GM23338 (cell line): Measurements from ENCODE around the gene L2HGDH. TPM values are rescaled to one million over a fixed set of nuclear protein-coding genes. Genes with fewer than 3 reads are reported as not detected.
A peak's percentile ranks its signal among the peaks of the same experiment; 100 is the strongest.

Experiments
- ATAC-seq: fragments of 200-7000 bp; cut with Tn5 transposase; 3 replicates; pipeline ENCODE4 v1.9.1; 2020
- DNase-seq: peaks from one replicate; pipeline ENCODE4 v3.0.0-alpha.2; 2015; ENCODE audit warnings: low spot score
- H2AFZ ChIP-seq: fragments of 200-600 bp; sonication (generic); 2 replicates; pipeline ENCODE4 v1.8.0; 2016; ENCODE audit warnings: antibody characterized with exemption, mild to moderate bottlenecking, moderate library complexity
- H3F3A ChIP-seq: fragments of 200-600 bp; sonication (generic); replicated peaks from 2 replicates; pipeline ENCODE4 v1.8.0; 2017; ENCODE audit warnings: antibody characterized with exemption, mixed run types, low read depth
- H3K27ac ChIP-seq: fragments of 200-600 bp; sonication (generic); 2 replicates; pipeline ENCODE4 v1.6.1; 2016; ENCODE audit warnings: low read depth
- H3K27me3 ChIP-seq: fragments of 200-600 bp; sonication (generic); 2 replicates; pipeline ENCODE4 v1.8.0; 2016; ENCODE audit warnings: mild to moderate bottlenecking, mixed run types, moderate library complexity; ENCODE audit not compliant: insufficient read depth
- H3K36me3 ChIP-seq: fragments of 200-600 bp; sonication (generic); 2 replicates; pipeline ENCODE4 v1.8.0; 2016; ENCODE audit warnings: mild to moderate bottlenecking; ENCODE audit not compliant: insufficient read depth
- H3K4me1 ChIP-seq: fragments of 200-600 bp; sonication (generic); 2 replicates; pipeline ENCODE4 v1.8.0; 2016; ENCODE audit warnings: mild to moderate bottlenecking, moderate library complexity; ENCODE audit not compliant: insufficient read depth
- H3K4me2 ChIP-seq: fragments of 200-600 bp; sonication (generic); 2 replicates; pipeline ENCODE4 v1.7.1; 2017; ENCODE audit warnings: mixed run types
- H3K4me3 ChIP-seq: fragments of 200-600 bp; sonication (generic); 2 replicates; pipeline ENCODE4 v1.6.1; 2016; ENCODE audit warnings: mixed run types
- H3K79me2 ChIP-seq: fragments of 200-600 bp; sonication (generic); replicated peaks from 2 replicates; pipeline ENCODE4 v1.8.0; 2017; ENCODE audit warnings: mild to moderate bottlenecking; ENCODE audit not compliant: insufficient read depth
- H3K9me2 ChIP-seq: fragments of 200-600 bp; sonication (generic); 2 replicates; pipeline ENCODE4 v1.8.0; 2017; ENCODE audit not compliant: insufficient read depth
- H4K20me1 ChIP-seq: fragments of 200-600 bp; sonication (generic); replicated peaks from 2 replicates; pipeline ENCODE4 v1.8.0; 2017; ENCODE audit warnings: mild to moderate bottlenecking; ENCODE audit not compliant: insufficient read depth
- H3K27ac Mint-ChIP-seq: 2 replicates; pipeline ENCODE4 v1.8.0; 2020; ENCODE audit warnings: inconsistent platforms, mild to moderate bottlenecking, moderate library complexity, mixed read lengths
- H3K27me3 Mint-ChIP-seq: 3 replicates; pipeline ENCODE4 v1.8.0; 2022; ENCODE audit warnings: low read depth, mild to moderate bottlenecking, moderate library complexity, mixed read lengths, inconsistent platforms; ENCODE audit not compliant: insufficient read depth, poor library complexity
- H3K36me3 Mint-ChIP-seq: 3 replicates; pipeline ENCODE4 v1.8.0; 2021; ENCODE audit warnings: low read depth, mild to moderate bottlenecking, inconsistent platforms, moderate library complexity, mixed read lengths
- H3K4me1 Mint-ChIP-seq: 3 replicates; pipeline ENCODE4 v1.8.0; 2020; ENCODE audit warnings: mild to moderate bottlenecking, inconsistent platforms, mixed read lengths
- H3K4me3 Mint-ChIP-seq: 3 replicates; pipeline ENCODE4 v1.8.0; 2021; ENCODE audit warnings: moderate library complexity, mild to moderate bottlenecking, inconsistent platforms, mixed read lengths
- H3K9me3 Mint-ChIP-seq: 3 replicates; pipeline ENCODE4 v1.8.0; 2020; ENCODE audit warnings: moderate library complexity, mild to moderate bottlenecking, inconsistent platforms, mixed read lengths
- CREB1 ChIP-seq: fragments of 250-450 bp; sonication (Bioruptor Pico); IDR thresholded peaks from 2 replicates; pipeline ENCODE4 v1.5.0; 2020; ENCODE audit warnings: low read depth, mild to moderate bottlenecking, moderate library complexity
- CTCF ChIP-seq, 2 experiments: fragments of 200-600 bp in 1 of 2; sonication (generic) in 1 of 2; conservative IDR thresholded peaks; 2 replicates each; pipeline versions ENCODE4 v1.5.1 to v1.6.1; 2016 to 2017; ENCODE audit warnings: antibody characterized with exemption in 2 of 2, low read depth in 2 of 2, mild to moderate bottlenecking in 2 of 2, moderate library complexity in 1 of 2
- ETS1 ChIP-seq: IDR thresholded peaks from 2 replicates; pipeline ENCODE4 v1.6.1; 2016; ENCODE audit warnings: antibody characterized with exemption
- EZH2 ChIP-seq: fragments of 200-600 bp; sonication (generic); IDR thresholded peaks from one replicate; pipeline ENCODE4 v1.8.0; 2017; ENCODE audit warnings: antibody characterized with exemption, mild to moderate bottlenecking, low read depth; ENCODE audit not compliant: unreplicated experiment
- EZH2phosphoT487 ChIP-seq: fragments of 200-600 bp; sonication (generic); IDR thresholded peaks from one replicate; pipeline ENCODE4 v1.8.1; 2018; ENCODE audit warnings: antibody characterized with exemption; ENCODE audit not compliant: unreplicated experiment
- JUNB ChIP-seq: IDR thresholded peaks from one replicate; pipeline ENCODE4 v1.6.1; 2016; ENCODE audit warnings: antibody characterized with exemption; ENCODE audit not compliant: unreplicated experiment
- NANOG ChIP-seq: IDR thresholded peaks from 2 replicates; pipeline ENCODE4 v1.6.1; 2016; ENCODE audit warnings: antibody characterized with exemption, borderline replicate concordance
- POLR2AphosphoS5 ChIP-seq: IDR thresholded peaks from 2 replicates; pipeline ENCODE4 v1.6.1; 2016; ENCODE audit warnings: antibody characterized with exemption, low read depth
- REST ChIP-seq: IDR thresholded peaks from one replicate; pipeline ENCODE4 v1.6.1; 2018; ENCODE audit warnings: antibody characterized with exemption; ENCODE audit not compliant: unreplicated experiment
- STAT1 ChIP-seq: IDR thresholded peaks from one replicate; pipeline ENCODE4 v1.6.1; 2016; ENCODE audit warnings: antibody characterized with exemption; ENCODE audit not compliant: unreplicated experiment
- ZNF114 ChIP-seq: fragments of 250-450 bp; sonication (Bioruptor Pico); IDR thresholded peaks from 2 replicates; pipeline ENCODE4 v1.5.0; 2020; ENCODE audit warnings: mild to moderate bottlenecking, moderate library complexity
- ZNF331 ChIP-seq: fragments of 250-450 bp; sonication (Bioruptor Pico); IDR thresholded peaks from 2 replicates; pipeline ENCODE4 v1.5.0; 2020; ENCODE audit warnings: low read depth, mild to moderate bottlenecking, moderate library complexity
- polyA plus RNA-seq: library from polyadenylated mRNA; unstranded; fragments of >200 nt; fragmentation: Nextera tagmentation; extraction: Ambion mirVana; gene quantifications from 2 replicates; pipeline ENCODE4 v1.2.1, GENCODE V29; 2016
- total RNA-seq: library from RNA; depleted of rRNA; stranded (reverse); fragments of >200 nt; shearing (Covaris generic); gene quantifications from 2 replicates; pipeline ENCODE4 v1.2.3, GENCODE V29; 2014

L2HGDH gene
- total and polyA plus RNA-seq, 2 experiments from 2014 or later = 13.5 to 28.5 TPM

GRCh38 chr14:50232276-50232642 lies 79.8 kb downstream of the L2HGDH start (continued):
- TF ChIP-seq CTCF (conservative IDR thresholded peaks at IDR 0.05; ENCODE audit: low read depth in 2 of 2) = no peak
- no peak for TF ChIP-seq POLR2AphosphoS5
- no peak for TF ChIP-seq REST
- TF ChIP-seq EZH2 = no peak
- TF ChIP-seq EZH2phosphoT487 = no peak

DNA sequence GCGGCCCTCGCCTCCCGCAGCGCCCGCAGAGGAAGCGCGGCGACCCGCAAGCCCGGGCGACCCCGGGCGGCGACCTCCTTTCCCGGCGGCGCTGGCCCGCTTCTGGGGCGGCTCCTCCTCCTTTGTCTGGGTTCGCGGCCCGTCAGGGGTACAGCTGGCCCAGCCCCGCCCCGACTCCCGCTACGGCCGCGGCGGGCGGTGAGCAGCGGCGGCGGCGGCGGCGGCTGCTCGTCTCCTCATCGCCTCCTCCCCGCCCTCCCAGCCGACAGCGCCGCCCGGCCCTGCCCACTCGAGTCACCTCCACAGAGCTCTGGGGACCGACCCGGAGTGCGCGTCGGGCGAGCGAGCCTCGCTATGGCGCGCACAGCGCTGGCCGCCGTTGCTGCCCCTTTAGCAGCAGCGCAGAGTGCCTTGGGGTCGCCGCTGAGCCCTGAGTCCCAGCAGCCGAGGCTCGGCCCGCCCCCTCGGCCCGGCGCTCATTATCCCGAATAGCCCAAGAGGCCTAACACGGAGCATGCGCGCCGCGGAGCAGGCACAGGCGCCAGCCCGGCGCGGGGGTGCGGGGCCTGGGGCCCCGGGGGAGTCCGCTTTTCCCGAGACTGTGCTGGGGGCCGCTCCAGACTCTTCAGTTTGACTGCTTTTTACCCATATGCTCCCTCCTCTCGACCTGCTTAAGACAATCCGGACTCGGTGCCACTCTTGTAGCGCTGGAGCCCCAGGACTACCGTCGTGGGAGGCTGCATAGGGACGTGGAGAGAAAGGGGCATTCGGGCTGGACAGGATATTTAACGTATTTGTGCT lies 80.4 kb downstream of the L2HGDH start, which contains the start of gene SOS2:
SOS2 (minus strand) TSS at position 104 of the 801 bp plus-strand sequence. CDS start 295 bp downstream, outside the sequence.
- H3K9me3 Mint-ChIP-seq = peaks cover 2% of the 10 kb centered on the region; the same call in 2 of the 3 replicates
- H3K27ac ChIP-seq = 0 out of 2 replicates have a peak within 1 kb of the TSS, but pooled peaks have one; percentile 64
- peak within 1 kb of the TSS; percentile 91 for H3K4me2 ChIP-seq
- peaks cover 1% of the 10 kb centered on the region; the same call in 1 of the 2 replicates for H4K20me1 ChIP-seq
- H3K4me1 ChIP-seq = peaks cover 11% of the 10 kb centered on the region
- ATAC-seq (peak; percentile 97), DNase-seq (peak; percentile 94)
- peak within 1 kb of the TSS; percentile 100 for H2AFZ ChIP-seq
- no peaks in the 10 kb centered on the region for H3K9me2 ChIP-seq
- H3K4me3 ChIP-seq = peak within 1 kb of the TSS; percentile 79
- peaks cover 15% of the 10 kb centered on the region; the same call in 2 of the 3 replicates for H3K4me1 Mint-ChIP-seq
- peaks cover 4% of the 10 kb centered on the region for H3K27me3 Mint-ChIP-seq
- peaks cover 11% of the 10 kb centered on the region; the same call in 2 of the 3 replicates for H3K36me3 Mint-ChIP-seq
- peak within 1 kb of the TSS; percentile 38 for H3K27ac Mint-ChIP-seq
- peaks cover 41% of the 10 kb centered on the region for H3K79me2 ChIP-seq
- H3K27me3 ChIP-seq = no peaks in the 10 kb centered on the region; the same call in 1 of the 2 replicates
- H3K4me3 Mint-ChIP-seq = peak within 1 kb of the TSS; percentile 92
- H3F3A ChIP-seq = 0 out of 2 replicates have a peak, but pooled peaks cover 6% of the 10 kb centered on the region
- no peaks in the 10 kb centered on the region for H3K36me3 ChIP-seq
- TF ChIP-seq POLR2AphosphoS5 (peak; percentile 96), REST (peak; percentile 19), ETS1 (no peak), JUNB (no peak), EZH2 (peak; percentile 39), NANOG (no peak), EZH2phosphoT487 (no peak), CREB1 (CRISPR knock-in tag) (0 out of 2 replicates have a peak, but pooled peaks have one; percentile 27), CTCF (conservative IDR thresholded peaks at IDR 0.05; ENCODE audit: low read depth in 2 of 2) (no peak), ZNF331 (no peak), ZNF114 (no peak), STAT1 (no peak)
